ENCODE data around the gene BCAS3.

- TF ChIP-seq CTCF (IDR thresholded peaks at IDR 0.05) (no peak), POLR2A (IDR thresholded peaks at IDR 0.05) (no peak)
Measured at GRCh38 chr17:61395983-61396585, 718.4 kb downstream of the BCAS3 start.

Measured in body of pancreas (tissue), 4 donors.